GM23248 (cell line): Measurements from ENCODE around the gene PCDHGB5. TPM values are rescaled to one million over a fixed set of nuclear protein-coding genes. Genes with fewer than 3 reads are reported as not detected.
"Not testable (repeated sequence)": the region's sequence is repeated elsewhere in the genome, so short reads cannot be mapped to it uniquely, and the experiment has no call there.

Source experiments
- DNase-seq: peaks from one replicate; pipeline ENCODE4 v3.0.0-alpha.2; 2015
- H2AFZ ChIP-seq: fragments of 200-600 bp; sonication (generic); 2 replicates; pipeline ENCODE4 v1.6.1; 2016; ENCODE audit warnings: antibody characterized with exemption
- H3F3A ChIP-seq: fragments of 200-600 bp; sonication (generic); 2 replicates; pipeline ENCODE4 v1.6.1; 2016; ENCODE audit warnings: mild to moderate bottlenecking, antibody characterized with exemption, mixed run types; ENCODE audit not compliant: insufficient read depth
- H3K27ac ChIP-seq: fragments of 200-600 bp; sonication (generic); 2 replicates; pipeline ENCODE4 v1.5.1; 2016; ENCODE audit warnings: mild to moderate bottlenecking
- H3K27me3 ChIP-seq: fragments of 200-600 bp; sonication (generic); replicated peaks from 2 replicates; pipeline ENCODE4 v1.6.1; 2016; ENCODE audit warnings: mild to moderate bottlenecking; ENCODE audit not compliant: insufficient read depth
- H3K36me3 ChIP-seq: fragments of 200-600 bp; sonication (generic); 2 replicates; pipeline ENCODE4 v1.6.1; 2016; ENCODE audit warnings: low read depth, mild to moderate bottlenecking
- H3K4me1 ChIP-seq: fragments of 200-600 bp; sonication (generic); 2 replicates; pipeline ENCODE4 v1.6.1; 2016; ENCODE audit warnings: mild to moderate bottlenecking; ENCODE audit not compliant: insufficient read depth
- H3K4me2 ChIP-seq: fragments of 200-600 bp; sonication (generic); one replicate; pipeline ENCODE4 v1.6.1; 2016; ENCODE audit warnings: mild to moderate bottlenecking; ENCODE audit not compliant: unreplicated experiment
- H3K4me3 ChIP-seq: fragments of 200-600 bp; sonication (generic); 2 replicates; pipeline ENCODE4 v1.5.1; 2016; ENCODE audit warnings: mild to moderate bottlenecking
- H3K79me2 ChIP-seq: fragments of 200-600 bp; sonication (generic); 2 replicates; pipeline ENCODE4 v1.6.1; 2016; ENCODE audit warnings: mild to moderate bottlenecking; ENCODE audit not compliant: insufficient read depth
- H3K9ac ChIP-seq: fragments of 200-600 bp; sonication (generic); 2 replicates; pipeline ENCODE4 v1.6.1; 2016; ENCODE audit warnings: mild to moderate bottlenecking
- H3K9me2 ChIP-seq: fragments of 200-600 bp; sonication (generic); 2 replicates; pipeline ENCODE4 v1.6.1; 2016; ENCODE audit warnings: mixed run types, mild to moderate bottlenecking, moderate library complexity; ENCODE audit not compliant: insufficient read depth
- H3K9me3 ChIP-seq: fragments of 200-600 bp; sonication (generic); one replicate; pipeline ENCODE4 v1.6.1; 2017; ENCODE audit warnings: low read depth
- H4K20me1 ChIP-seq: fragments of 200-600 bp; sonication (generic); 2 replicates; pipeline ENCODE4 v1.6.0; 2016; ENCODE audit not compliant: insufficient read depth
- EZH2 ChIP-seq: fragments of 200-600 bp; sonication (generic); IDR thresholded peaks from 2 replicates; pipeline ENCODE4 v1.6.1; 2018; ENCODE audit warnings: antibody characterized with exemption, mild to moderate bottlenecking; ENCODE audit not compliant: insufficient read depth, poor library complexity, severe bottlenecking
- EZH2phosphoT487 ChIP-seq: fragments of 200-600 bp; sonication (generic); IDR thresholded peaks from 2 replicates; pipeline ENCODE4 v1.6.1; 2018; ENCODE audit warnings: antibody characterized with exemption, moderate library complexity, mild to moderate bottlenecking, low read depth; ENCODE audit not compliant: insufficient read depth
- WGBS, 2 experiments: methylation state at CpG; one replicate each; pipeline ENCODE4 v1.1.6; 2015 to 2017; ENCODE audit warnings: low lambda C conversion rate in 2 of 2, low coverage in 1 of 2; ENCODE audit errors: missing lambda C conversion rate in 2 of 2; 5-methylcytosine and 5-hydroxymethylcytosine counted together
- in situ Hi-C: fragments of 300-500 bp; cut with MboI; formaldehyde crosslinking; loops from 2 replicates; pipeline ENCODE4 v1.15.0; 2020
- polyA plus RNA-seq: library from polyadenylated mRNA; unstranded; fragments of >200 nt; fragmentation: Nextera tagmentation; extraction: Ambion mirVana; gene quantifications from 2 replicates; pipeline ENCODE4 v1.2.1, GENCODE V29; 2016
- total RNA-seq: library from RNA; depleted of rRNA; stranded (reverse); fragments of >200 nt; shearing (Covaris generic); gene quantifications from 2 replicates; pipeline ENCODE4 v1.2.3, GENCODE V29; 2014

Gene PCDHGB5
- total and polyA plus RNA-seq, 2 experiments from 2014 or later = 13.2 to 15.0 TPM

GRCh38 chr5:141422742-141423291 lies 25.1 kb downstream of the PCDHGB5 start:
- TF ChIP-seq EZH2phosphoT487 (no peak), EZH2 (no peak)
- H3K9me3 ChIP-seq = no peaks in the 10 kb centered on the region

GRCh38 chr5:141427783-141428426 lies 30.2 kb downstream of the PCDHGB5 start:
- Histone ChIP-seq H3K27me3 (no peaks in the 10 kb centered on the region), H3K36me3 (peaks cover 3% of the 10 kb centered on the region; the same call in 1 of the 2 replicates), H3K4me1 (peaks cover 6% of the 10 kb centered on the region; the same call in 1 of the 2 replicates), H2AFZ (no peak overlapping the region), H3K27ac (no peak overlapping the region), H3F3A (no peaks in the 10 kb centered on the region), H3K9me2 (no peaks in the 10 kb centered on the region), H3K9me3 (no peaks in the 10 kb centered on the region), H4K20me1 (no peaks in the 10 kb centered on the region), H3K79me2 (peaks cover 54% of the 10 kb centered on the region), H3K4me2 (no peak overlapping the region), H3K4me3 (no peak overlapping the region), H3K9ac (no peak overlapping the region)
- DNase-seq = no peak
- in situ Hi-C loops = no loop called here
- TF ChIP-seq EZH2 = no peak
- no peak for TF ChIP-seq EZH2phosphoT487
- WGBS, 2 experiments = 65 to 71% methylated on average over 52 to 53 of the region's 53 CpGs

More at GRCh38 chr5:141422742-141423291, 25.1 kb downstream of the PCDHGB5 start:
- H3K4me3 ChIP-seq = peak overlapping the region; percentile 80; the same call in 1 of the 2 replicates
- peaks cover 3% of the 10 kb centered on the region; the same call in 1 of the 2 replicates for H3K36me3 ChIP-seq
- peaks cover 15% of the 10 kb centered on the region; the same call in 1 of the 2 replicates for H3K4me1 ChIP-seq
- no peak overlapping the region for H3K9ac ChIP-seq
- H3K9me2 ChIP-seq = no peaks in the 10 kb centered on the region
- peak overlapping the region; percentile 59 for H3K4me2 ChIP-seq
- in situ Hi-C loops = no loop called here
- H4K20me1 ChIP-seq = no peaks in the 10 kb centered on the region
- WGBS, 2 experiments = 44% methylated on average over 25 to 41 of the region's 42 CpGs
- H3K27me3 ChIP-seq = no peaks in the 10 kb centered on the region
- H3K27ac ChIP-seq = no peak overlapping the region
- H3K79me2 ChIP-seq = peaks cover 59% of the 10 kb centered on the region
- H2AFZ ChIP-seq = no peak overlapping the region
- H3F3A ChIP-seq = peaks cover 27% of the 10 kb centered on the region
- no peak for DNase-seq

- Histone ChIP-seq H3K4me3 (peak within 1 kb of the TSS; percentile 61), H3K9me2 (no peaks in the 10 kb centered on the region), H3K4me2 (peak within 1 kb of the TSS; percentile 17), H3K36me3 (no peaks in the 10 kb centered on the region; the same call in 1 of the 2 replicates), H3K9me3 (no peaks in the 10 kb centered on the region), H4K20me1 (no peaks in the 10 kb centered on the region), H3K79me2 (peaks cover 42% of the 10 kb centered on the region), H2AFZ (peak within 1 kb of the TSS; percentile 59), H3K27me3 (no peaks in the 10 kb centered on the region), H3K27ac (peak within 1 kb of the TSS; percentile 57), H3K4me1 (peaks cover 13% of the 10 kb centered on the region), H3F3A (peaks cover 8% of the 10 kb centered on the region), H3K9ac (peak within 1 kb of the TSS; percentile 61)
- TF ChIP-seq EZH2phosphoT487 = no peak
- in situ Hi-C loops = no loop called here
- DNase-seq = peak; percentile 92
- WGBS, 2 experiments = 25 to 28% methylated on average over 33 of the region's 33 CpGs
Measured at GRCh38 chr5:141430332-141431113, 32.8 kb downstream of the PCDHGB5 start, which contains the start of gene PCDHGA12. Gene PCDHGA12, plus strand, starts transcription at chr5:141430507. Its CDS starts 253 bp downstream, at chr5:141430760.

GRCh38 chr5:141431286-141431685 lies 33.5 kb downstream of the PCDHGB5 start:
- WGBS, 2 experiments = 31 to 33% methylated on average over 37 of the region's 37 CpGs
- Histone ChIP-seq H3K9ac (peak overlapping the region; percentile 61), H3K9me3 (no peaks in the 10 kb centered on the region), H3K27me3 (no peaks in the 10 kb centered on the region), H3K9me2 (no peaks in the 10 kb centered on the region), H3F3A (peaks cover 8% of the 10 kb centered on the region), H3K4me2 (peak overlapping the region; percentile 17), H3K4me3 (peak overlapping the region; percentile 61), H3K27ac (no peak overlapping the region), H4K20me1 (no peaks in the 10 kb centered on the region), H2AFZ (peak overlapping the region; percentile 59), H3K79me2 (peaks cover 41% of the 10 kb centered on the region), H3K4me1 (peaks cover 14% of the 10 kb centered on the region), H3K36me3 (no peaks in the 10 kb centered on the region; the same call in 1 of the 2 replicates)
- in situ Hi-C loops = no loop called here
- TF ChIP-seq EZH2phosphoT487 (no peak), EZH2 (no peak)
- DNase-seq = peak; percentile 27

- H3K9me2 ChIP-seq, H3K4me2 ChIP-seq, H3K9ac ChIP-seq, H3K9me3 ChIP-seq, H3K36me3 ChIP-seq, H3K4me3 ChIP-seq, H3K27me3 ChIP-seq, H4K20me1 ChIP-seq, H3K27ac ChIP-seq, DNase-seq, H2AFZ ChIP-seq, in situ Hi-C loops: not testable (repeated sequence)
- peaks cover 13% of the 10 kb centered on the region for H3F3A ChIP-seq
- 64% methylated on average over 27 to 37 of the region's 38 CpGs for WGBS, 2 experiments
- peaks cover 47% of the 10 kb centered on the region for H3K79me2 ChIP-seq
- H3K4me1 ChIP-seq = peaks cover 24% of the 10 kb centered on the region
Measured at GRCh38 chr5:141432308-141432707, 34.6 kb downstream of the PCDHGB5 start.

- H3K9me2 ChIP-seq, H3K4me3 ChIP-seq, H3K9me3 ChIP-seq, H3K27me3 ChIP-seq, H4K20me1 ChIP-seq, DNase-seq, in situ Hi-C loops, H3K36me3 ChIP-seq, H3K4me2 ChIP-seq, H3K27ac ChIP-seq, H3K9ac ChIP-seq, H2AFZ ChIP-seq: not testable (repeated sequence)
- Histone ChIP-seq H3K79me2 (peaks cover 49% of the 10 kb centered on the region), H3F3A (peaks cover 17% of the 10 kb centered on the region), H3K4me1 (peaks cover 28% of the 10 kb centered on the region)
- WGBS, 2 experiments = 40 to 58% methylated on average over 22 to 29 of the region's 29 CpGs
Measured at GRCh38 chr5:141432726-141433125, 35.0 kb downstream of the PCDHGB5 start.
